OCI-LY3 (cell line): ENCODE measurements around the gene XXYLT1.

Experiments used
- CTCF ChIP-seq: fragments of 200-600, 300-600 bp; sonication (generic); IDR thresholded peaks from 2 replicates; pipeline ENCODE4 v1.5.1; 2014; ENCODE audit warnings: antibody characterized with exemption, low read length, low read depth
- EZH2phosphoT487 ChIP-seq: fragments of 200-600 bp; shearing (Covaris generic); IDR thresholded peaks from 2 replicates; pipeline ENCODE4 v1.6.1; 2018; ENCODE audit warnings: antibody characterized with exemption, mixed run types, low read depth

- TF ChIP-seq CTCF, result no peak
- no peak for TF ChIP-seq EZH2phosphoT487
These were observed 111.2 kb downstream of the XXYLT1 start for GRCh38 chr3:195159814-195160165.
